ENCODE results near the gene PSD2. TPM values are rescaled to one million over a fixed set of nuclear protein-coding genes. Genes with fewer than 3 reads are reported as not detected.

The PSD2 gene
- total and polyA plus RNA-seq, 2 of the 13 experiments (the other 11 are each of a cell fraction or from before 2014, with no cell fraction given): 0.07 TPM; not detected in 1

GRCh38 chr5:139784488-139784887 is 11.1 kb upstream of the PSD2 start (continued):
- TF ChIP-seq ZHX2 (IDR thresholded peaks at IDR 0.05; ENCODE audit: low read depth) (no peak), ZHX2 (CRISPR knock-in tag; IDR thresholded peaks at IDR 0.05; ENCODE audit: borderline replicate concordance) (no peak), ZKSCAN5 (CRISPR knock-in tag; IDR thresholded peaks at IDR 0.05) (no peak), BRCA1 (CRISPR knock-in tag; IDR thresholded peaks at IDR 0.05) (no peak), ZMYM2 (CRISPR knock-in tag; IDR thresholded peaks at IDR 0.05) (no peak), ATF5 (CRISPR knock-in tag; IDR thresholded peaks at IDR 0.05; ENCODE audit: low read depth) (no peak), ZNF816 (CRISPR knock-in tag; IDR thresholded peaks at IDR 0.05; ENCODE audit: borderline replicate concordance) (no peak), NCOR1 (IDR thresholded peaks at IDR 0.05; ENCODE audit: borderline replicate concordance, low read length) (no peak), MATR3 (CRISPR knock-in tag; IDR thresholded peaks at IDR 0.05) (no peak), RAD51 (IDR thresholded peaks at IDR 0.05; ENCODE audit: borderline replicate concordance) (no peak)

Data from HepG2 (cell line).